NCI-H2227 treated with DMSO at 0.1 percent for 48 hours (cell line): ENCODE measurements around the gene PMVK.
A peak's percentile ranks its signal among the peaks of the same experiment; 100 is the strongest.

Experiments used
- DNase-seq: peaks from one replicate; lab custom pipeline; 2025; lab: John Stamatoyannopoulos, UW

PMVK gene

GRCh38 chr1:154966111-154966510 lies 29.6 kb upstream of the PMVK start:
- DNase-seq, result no peak

- no peak for DNase-seq
Measured at GRCh38 chr1:154964359-154964758, 27.8 kb upstream of the PMVK start.

GRCh38 chr1:154963643-154964042 lies 27.1 kb upstream of the PMVK start:
- DNase-seq, result no peak

GRCh38 chr1:154962795-154963330 lies 26.3 kb upstream of the PMVK start:
- DNase-seq, result no peak

GRCh38 chr1:154962156-154962749 lies 25.7 kb upstream of the PMVK start:
- no peak for DNase-seq

- peak; percentile 81 for DNase-seq
Measured at GRCh38 chr1:154961207-154962155, 25.0 kb upstream of the PMVK start, which contains the start of gene PYGO2. Gene PYGO2, minus strand, starts transcription at chr1:154961782. Its CDS starts 206 bp downstream, at chr1:154961576.

- no peak for DNase-seq
Measured at GRCh38 chr1:154960446-154961136, 24.1 kb upstream of the PMVK start.

GRCh38 chr1:154959426-154959780 lies 22.9 kb upstream of the PMVK start:
- no peak for DNase-seq

- DNase-seq, result no peak
Measured at GRCh38 chr1:154958681-154959425, 22.3 kb upstream of the PMVK start.

- no peak for DNase-seq
Measured at GRCh38 chr1:154958036-154958435, 21.5 kb upstream of the PMVK start.

GRCh38 chr1:154957091-154957657 lies 20.7 kb upstream of the PMVK start:
- DNase-seq, result no peak

- no peak for DNase-seq
Measured at GRCh38 chr1:154956544-154956941, 20.0 kb upstream of the PMVK start.

- peak; percentile 88 for DNase-seq
Measured at GRCh38 chr1:154955718-154956543, 19.4 kb upstream of the PMVK start, which contains the start of gene PBXIP1. Gene PBXIP1, minus strand, starts transcription at chr1:154956099. Its CDS starts 2,378 bp downstream, at chr1:154953721.

GRCh38 chr1:154955039-154955717 lies 18.7 kb upstream of the PMVK start:
- peak; percentile 60 for DNase-seq

GRCh38 chr1:154954541-154954940 lies 18.0 kb upstream of the PMVK start:
- DNase-seq, result no peak

- no peak for DNase-seq
Measured at GRCh38 chr1:154953611-154954038, 17.1 kb upstream of the PMVK start.

- DNase-seq, result no peak
Measured at GRCh38 chr1:154952664-154953063, 16.1 kb upstream of the PMVK start.

GRCh38 chr1:154951901-154952657 lies 15.6 kb upstream of the PMVK start:
- DNase-seq, result no peak

GRCh38 chr1:154948079-154948478 lies 11.6 kb upstream of the PMVK start:
- DNase-seq, result no peak
